Tibial nerve (tissue), 4 donors: ENCODE results near the gene MATN1. TPM values are rescaled to one million over a fixed set of nuclear protein-coding genes. Genes with fewer than 3 reads are reported as not detected.

Source experiments
- DNase-seq, 2 donors: peaks; one replicate each; pipeline ENCODE4 v3.0.0-alpha.2; 2019; ENCODE audit warnings: low spot score in 2 of 2
- H3K27ac ChIP-seq, 4 donors: fragments of 200-600 bp; sonication (generic) in 3 of 4; one replicate each; pipeline ENCODE4 v1.5.1; 2017 to 2019; ENCODE audit warnings: mild to moderate bottlenecking in 1 of 4
- H3K27me3 ChIP-seq, 2 donors: fragments of 200-600 bp; sonication (generic) in 1 of 2; one replicate each; pipeline versions ENCODE4 v1.5.1 to v1.6.0; 2017 to 2019
- H3K36me3 ChIP-seq, 3 donors: fragments of 200-600 bp; sonication (generic); one replicate each; pipeline ENCODE4 v1.5.1; 2018 to 2019
- H3K4me1 ChIP-seq, 4 donors: fragments of 200-600 bp; sonication (generic) in 3 of 4; one replicate each; pipeline ENCODE4 v1.5.1; 2017 to 2019
- H3K4me3 ChIP-seq, 4 donors: fragments of 200-600 bp; sonication (generic) in 3 of 4; one replicate each; pipeline ENCODE4 v1.5.1; 2017 to 2019; ENCODE audit warnings: mild to moderate bottlenecking in 1 of 4, moderate library complexity in 1 of 4
- H3K9me3 ChIP-seq, 4 donors: fragments of 200-600 bp; sonication (generic) in 3 of 4; one replicate each; pipeline ENCODE4 v1.5.1; 2017 to 2019
- CTCF ChIP-seq, 5 experiments: fragments of 200-600 bp in 3 of 5; fragments of 450-650 bp in 2 of 5; sonication (generic) in 3 of 5; IDR thresholded peaks; one replicate each; pipeline ENCODE4 v1.5.1; 2016 to 2019; ENCODE audit warnings: antibody characterized with exemption in 5 of 5, mild to moderate bottlenecking in 3 of 5, moderate library complexity in 2 of 5
- EP300 ChIP-seq, 2 donors: sonication (generic); formaldehyde crosslinking; IDR thresholded peaks; one replicate each; pipeline ENCODE4 v1.6.1; 2017; ENCODE audit warnings: antibody characterized with exemption in 2 of 2, mild to moderate bottlenecking in 1 of 2
- POLR2A ChIP-seq, 2 donors: fragments of 450-650 bp; IDR thresholded peaks; one replicate each; pipeline ENCODE4 v1.6.1; 2017; ENCODE audit warnings: antibody characterized with exemption in 2 of 2, mild to moderate bottlenecking in 2 of 2, moderate library complexity in 2 of 2
- WGBS, 2 donors: methylation state at CpG; one replicate each; pipeline ENCODE4 v1.1.5; 2018; 5-methylcytosine and 5-hydroxymethylcytosine counted together
- total RNA-seq, 4 donors: library from RNA; depleted of rRNA; stranded (reverse); fragments of >200 nt; gene quantifications; one replicate each; pipeline ENCODE4 v1.1.0, GENCODE V29; 2016

Gene MATN1
- total RNA-seq, 4 donors from 2014 or later, result not detected

- no peak for TF ChIP-seq EP300 (IDR thresholded peaks at IDR 0.05)
- TF ChIP-seq CTCF (IDR thresholded peaks at IDR 0.05), result no peak
- TF ChIP-seq POLR2A (IDR thresholded peaks at IDR 0.05), result no peak
- 80 to 81% methylated on average over 22 to 23 of the region's 23 CpGs for WGBS, 2 donors
- H3K9me3 ChIP-seq, result no peaks in the 10 kb centered on the region
- peaks cover 0 to 81% (median 29%) of the 10 kb centered on the region in 4 donors for H3K4me1 ChIP-seq
- H3K27me3 ChIP-seq, result peaks cover 0 to 5% of the 10 kb centered on the region in 2 donors
- peak overlapping the region in 2 of 4 donors; percentile 72 to 73 for H3K27ac ChIP-seq
- H3K4me3 ChIP-seq, result no peak overlapping the region
- H3K36me3 ChIP-seq, result no peaks in the 10 kb centered on the region
- DNase-seq, result no peak
Measured at GRCh38 chr1:30749691-30750583, 26.6 kb upstream of the MATN1 start.

- no peaks in the 10 kb centered on the region for H3K9me3 ChIP-seq
- peak overlapping the region in 3 of 4 donors; percentile 64 to 73 (median 72) for H3K27ac ChIP-seq
- H3K36me3 ChIP-seq, result no peaks in the 10 kb centered on the region
- DNase-seq, result no peak
- H3K27me3 ChIP-seq, result no peaks in the 10 kb centered on the region
- no peak overlapping the region for H3K4me3 ChIP-seq
- WGBS, 2 donors, result 37 to 40% methylated on average over 16 of the region's 16 CpGs
- H3K4me1 ChIP-seq, result peaks cover 0 to 90% (median 31%) of the 10 kb centered on the region in 4 donors
- no peak for TF ChIP-seq POLR2A (IDR thresholded peaks at IDR 0.05)
- TF ChIP-seq EP300 (IDR thresholded peaks at IDR 0.05), result peak; percentile 28 to 57
- TF ChIP-seq CTCF (IDR thresholded peaks at IDR 0.05), result no peak
Measured at GRCh38 chr1:30748699-30749401, 25.5 kb upstream of the MATN1 start.

- Histone ChIP-seq H3K4me1 (peaks cover 0 to 92% (median 31%) of the 10 kb centered on the region in 4 donors), H3K27me3 (no peaks in the 10 kb centered on the region), H3K36me3 (no peaks in the 10 kb centered on the region), H3K9me3 (no peaks in the 10 kb centered on the region), H3K4me3 (no peak overlapping the region), H3K27ac (peak overlapping the region in 3 of 4 donors; percentile 46 to 73 (median 72))
- TF ChIP-seq POLR2A (IDR thresholded peaks at IDR 0.05) (no peak), EP300 (IDR thresholded peaks at IDR 0.05) (no peak), CTCF (IDR thresholded peaks at IDR 0.05) (no peak)
- DNase-seq, result no peak
- 46 to 47% methylated on average over 9 of the region's 9 CpGs for WGBS, 2 donors
Measured at GRCh38 chr1:30748098-30748698, 24.8 kb upstream of the MATN1 start.

- WGBS, 2 donors, result 85 to 90% methylated on average over 17 of the region's 17 CpGs
- Histone ChIP-seq H3K27ac (peak overlapping the region in 2 of 4 donors; percentile 72 to 73), H3K36me3 (no peaks in the 10 kb centered on the region), H3K4me1 (peaks cover 0 to 92% (median 31%) of the 10 kb centered on the region in 4 donors), H3K27me3 (no peaks in the 10 kb centered on the region), H3K9me3 (no peaks in the 10 kb centered on the region), H3K4me3 (no peak overlapping the region)
- DNase-seq, result no peak
- TF ChIP-seq POLR2A (IDR thresholded peaks at IDR 0.05), result no peak
- peak in 1 of 2 donors; percentile 8 for TF ChIP-seq EP300 (IDR thresholded peaks at IDR 0.05)
Measured at GRCh38 chr1:30747033-30748008, 23.9 kb upstream of the MATN1 start.
